SK-N-SH treated with all-trans-retinoic acid at 6 μM for 48 hours (cell line): ENCODE results near the gene GADD45B.

Experiments
- TCF4 ChIP-seq: fragments of 250-450 bp; sonication (Bioruptor Pico); IDR thresholded peaks from 2 replicates; pipeline ENCODE4 v1.8.0; 2021; ENCODE audit warnings: mild to moderate bottlenecking, moderate library complexity, borderline replicate concordance
- ZFP3 ChIP-seq: fragments of 250-450 bp; sonication (Bioruptor Pico); IDR thresholded peaks from 2 replicates; pipeline ENCODE4 v1.5.0; 2020; ENCODE audit warnings: mild to moderate bottlenecking, moderate library complexity
- ZNF8 ChIP-seq: fragments of 450-650 bp; formaldehyde crosslinking; IDR thresholded peaks from 2 replicates; pipeline ENCODE4 v1.5.0; 2020; ENCODE audit warnings: mild to moderate bottlenecking, moderate library complexity

- TF ChIP-seq ZNF8 (CRISPR knock-in tag) (no peak), ZFP3 (no peak), TCF4 (CRISPR knock-in tag) (no peak)
Measured at GRCh38 chr19:2500841-2501261, 24.9 kb downstream of the GADD45B start.
